Stimulated activated CD4-positive, alpha-beta T cell treated with anti-CD3 and anti-CD28 coated beads, Interleukin-1b, Interleukin-23, amount 100 ng/mL, for 1 hour (primary cell): Measurements from ENCODE around the gene WDR55.
"Not testable (repeated sequence)": the region's sequence is repeated elsewhere in the genome, so short reads cannot be mapped to it uniquely, and the experiment has no call there.

Experiments
- DNase-seq, 2 donors: peaks; one replicate each; pipeline ENCODE4 v3.0.0-alpha.2; 2020; ENCODE audit warnings: low read depth in 2 of 2

Gene WDR55

GRCh38 chr5:140664359-140665119, at the start of gene WDR55:
WDR55 (plus strand) TSS chr5:140664904; CDS start chr5:140664913, 9 bp downstream.
- peak; percentile 84 to 91 for DNase-seq

GRCh38 chr5:140622301-140622700, 42.4 kb upstream of the WDR55 start:
- no peak for DNase-seq

- DNase-seq: not testable (repeated sequence)
These were observed 41.6 kb upstream of the WDR55 start for GRCh38 chr5:140623061-140623460.

GRCh38 chr5:140624886-140625285, 39.8 kb upstream of the WDR55 start:
- not testable (repeated sequence) for DNase-seq

GRCh38 chr5:140627972-140628371, 36.7 kb upstream of the WDR55 start:
- no peak for DNase-seq

GRCh38 chr5:140628711-140629110, 36.0 kb upstream of the WDR55 start:
- no peak for DNase-seq

- no peak for DNase-seq
These were observed 34.2 kb upstream of the WDR55 start for GRCh38 chr5:140630292-140631035.

- no peak for DNase-seq
These were observed 33.7 kb upstream of the WDR55 start for GRCh38 chr5:140631036-140631417.

GRCh38 chr5:140631831-140632365, 32.8 kb upstream of the WDR55 start:
- DNase-seq: no peak

GRCh38 chr5:140632366-140633020, 32.2 kb upstream of the WDR55 start:
- peak in 1 of 2 donors; percentile 13 for DNase-seq

- DNase-seq: no peak
These were observed 31.7 kb upstream of the WDR55 start, which contains the start of gene CD14 for GRCh38 chr5:140633021-140633471. CD14 (minus strand) TSS chr5:140633175; CDS start chr5:140633071, 104 bp downstream.

GRCh38 chr5:140633501-140633900, 31.2 kb upstream of the WDR55 start:
- no peak for DNase-seq

GRCh38 chr5:140634103-140634502, 30.6 kb upstream of the WDR55 start:
- DNase-seq: no peak

- DNase-seq: no peak
These were observed 29.1 kb upstream of the WDR55 start for GRCh38 chr5:140635291-140636257.

- no peak for DNase-seq
These were observed 27.2 kb upstream of the WDR55 start for GRCh38 chr5:140637371-140638100.

GRCh38 chr5:140638898-140639147, 25.9 kb upstream of the WDR55 start:
- not testable (repeated sequence) for DNase-seq

- DNase-seq: peak; percentile 93 to 97
These were observed 25.3 kb upstream of the WDR55 start, which contains the start of gene TMCO6 for GRCh38 chr5:140639148-140639981. TMCO6 (plus strand) TSS chr5:140639451; CDS start chr5:140639528, 77 bp downstream.

- no peak for DNase-seq
These were observed 23.0 kb upstream of the WDR55 start for GRCh38 chr5:140641716-140642115.

GRCh38 chr5:140642718-140643117, 22.0 kb upstream of the WDR55 start:
- no peak for DNase-seq
